H1 (cell line): ENCODE measurements around the gene SF3B3. TPM values are rescaled to one million over a fixed set of nuclear protein-coding genes. Genes with fewer than 3 reads are reported as not detected.

Source experiments
- CTCF ChIA-PET: fragments of 300-600 bp; sonication (Branson Sonifier 250); formaldehyde crosslinking; loops from one replicate; lab custom pipeline; 2021; ENCODE audit not compliant: partially characterized antibody; lab: Charles Lee
- POLR2A ChIA-PET: fragments of 300-600 bp; sonication (Branson Sonifier 250); formaldehyde crosslinking; loops from one replicate; lab custom pipeline; 2021; ENCODE audit warnings: inconsistent platforms; ENCODE audit not compliant: partially characterized antibody; lab: Charles Lee
- DNase-seq, 2 experiments: peaks; one replicate each; pipeline versions ENCODE4 v3.0.0 to v3.0.0-alpha.2; 2010 to 2022; ENCODE audit warnings: low spot score in 2 of 2, low read depth in 1 of 2, mixed read lengths in 1 of 2
- FAIRE-seq: peaks from 2 replicates; lab custom pipeline; 2011; peaks lifted over from hg19 to GRCh38; lab: Jason Lieb, UNC
- H2AFZ ChIP-seq: 2 replicates; pipeline ENCODE4 v1.8.1; 2012; ENCODE audit warnings: low read length, inconsistent platforms
- H2AK5ac ChIP-seq: 2 replicates; pipeline ENCODE4 v1.6.1; 2013; ENCODE audit warnings: low read depth, low read length
- H2BK120ac ChIP-seq: replicated peaks from 2 replicates; pipeline ENCODE3; 2013; ENCODE audit warnings: low read depth, low read length, inconsistent platforms
- H2BK12ac ChIP-seq: 2 replicates; pipeline ENCODE4 v1.6.1; 2013; ENCODE audit warnings: low read depth, low read length
- H2BK15ac ChIP-seq: 2 replicates; pipeline ENCODE4 v1.6.1; 2013; ENCODE audit warnings: low read length
- H2BK20ac ChIP-seq: 2 replicates; pipeline ENCODE4 v1.6.1; 2013; ENCODE audit warnings: low read length
- H2BK5ac ChIP-seq: 2 replicates; pipeline ENCODE4 v1.6.1; 2013; ENCODE audit warnings: low read depth, low read length
- H3K14ac ChIP-seq: 2 replicates; pipeline ENCODE4 v1.6.1; 2013; ENCODE audit warnings: inconsistent platforms; ENCODE audit not compliant: insufficient read length
- H3K18ac ChIP-seq: 2 replicates; pipeline ENCODE4 v1.6.1; 2013; ENCODE audit warnings: low read length; ENCODE audit errors: extremely low read depth
- H3K23ac ChIP-seq: 2 replicates; pipeline ENCODE4 v1.6.1; 2013; ENCODE audit warnings: inconsistent platforms; ENCODE audit not compliant: insufficient read length
- H3K23me2 ChIP-seq: 2 replicates; pipeline ENCODE4 v1.6.1; 2013; ENCODE audit warnings: low read depth, low read length
- H3K27ac ChIP-seq: 2 replicates; pipeline ENCODE4 v1.6.1; 2011; ENCODE audit warnings: low read depth, low read length, inconsistent platforms
- H3K27me3 ChIP-seq, 4 experiments: replicated peaks in 1 of 4; 1 replicate in 1 of 4; 2 replicates in 3 of 4; pipeline versions ENCODE4 v1.6.1 to v1.8.1; 2011 to 2013; ENCODE audit warnings: low read length in 3 of 4, mild to moderate bottlenecking in 3 of 4, inconsistent platforms in 2 of 4, mixed read lengths in 2 of 4, moderate library complexity in 1 of 4; ENCODE audit not compliant: control insufficient read depth in 3 of 4, insufficient read depth in 3 of 4; ENCODE audit errors: extremely low read depth in 1 of 4
- H3K36me3 ChIP-seq, 4 experiments: 2 replicates each; pipeline versions ENCODE4 v1.6.1 to v1.8.1; 2011 to 2013; ENCODE audit warnings: mild to moderate bottlenecking in 4 of 4, low read length in 3 of 4, moderate library complexity in 2 of 4, control low read depth in 1 of 4, inconsistent platforms in 1 of 4; ENCODE audit not compliant: insufficient read depth in 4 of 4, control insufficient read depth in 2 of 4
- H3K4ac ChIP-seq: replicated peaks from 2 replicates; pipeline ENCODE3; 2013; ENCODE audit warnings: low read length, low read depth, mixed read lengths, inconsistent platforms; ENCODE audit not compliant: insufficient read length
- H3K4me1 ChIP-seq, 4 experiments: replicated peaks in 1 of 4; 1 replicate in 1 of 4; 2 replicates in 3 of 4; pipeline versions ENCODE4 v1.6.1 to v1.8.1; 2011 to 2013; ENCODE audit warnings: low read length in 3 of 4, inconsistent platforms in 2 of 4, mixed read lengths in 1 of 4; ENCODE audit not compliant: insufficient read depth in 4 of 4, control insufficient read depth in 3 of 4
- H3K4me2 ChIP-seq, 2 experiments: 2 replicates each; pipeline versions ENCODE4 v1.6.1 to v1.8.1; 2011 to 2013; ENCODE audit warnings: low read depth in 2 of 2, low read length in 2 of 2, control low read depth in 1 of 2, inconsistent platforms in 1 of 2, mild to moderate bottlenecking in 1 of 2; ENCODE audit not compliant: insufficient read depth in 1 of 2
- H3K4me3 ChIP-seq, 4 experiments: fragments of 200-600, 300-600 bp in 1 of 4; sonication (generic), shearing (Covaris generic), sonication (Bioruptor Twin) in 1 of 4; 2 replicates each; pipeline versions ENCODE4 v1.5.1 to v1.8.1; 2011 to 2016; ENCODE audit warnings: low read length in 4 of 4, low read depth in 3 of 4, control low read depth in 2 of 4, inconsistent platforms in 2 of 4, mild to moderate bottlenecking in 2 of 4, mixed read lengths in 1 of 4, moderate library complexity in 1 of 4; ENCODE audit not compliant: insufficient read depth in 2 of 4; ENCODE audit errors: extremely low read depth in 1 of 4
- H3K56ac ChIP-seq: replicated peaks from 2 replicates; pipeline ENCODE3; 2013; ENCODE audit warnings: low read depth, mild to moderate bottlenecking, mixed read lengths, low read length, inconsistent platforms; ENCODE audit not compliant: insufficient read length
- H3K79me1 ChIP-seq: 2 replicates; pipeline ENCODE4 v1.6.1; 2013; ENCODE audit warnings: low read depth, low read length, control low read depth
- H3K79me2 ChIP-seq, 2 experiments: 2 replicates each; pipeline versions ENCODE4 v1.6.1 to v1.8.1; 2012 to 2013; ENCODE audit warnings: low read length in 2 of 2, mild to moderate bottlenecking in 2 of 2, inconsistent platforms in 1 of 2; ENCODE audit not compliant: insufficient read depth in 2 of 2, control insufficient read depth in 1 of 2
- H3K9ac ChIP-seq, 4 experiments: replicated peaks in 1 of 4; 1 replicate in 1 of 4; 2 replicates in 3 of 4; pipeline versions ENCODE4 v1.6.1 to v1.8.1; 2011 to 2013; ENCODE audit warnings: low read depth in 3 of 4, low read length in 3 of 4, control low read depth in 2 of 4, mild to moderate bottlenecking in 2 of 4, moderate library complexity in 2 of 4, inconsistent platforms in 1 of 4; ENCODE audit errors: extremely low read depth in 1 of 4
- H3K9me3 ChIP-seq, 2 experiments: 2 replicates each; pipeline versions ENCODE4 v1.6.1 to v1.8.1; 2012 to 2013; ENCODE audit warnings: mild to moderate bottlenecking in 2 of 2, moderate library complexity in 2 of 2, control low read depth in 1 of 2, inconsistent platforms in 1 of 2, low read depth in 1 of 2, low read length in 1 of 2, mixed read lengths in 1 of 2; ENCODE audit not compliant: insufficient read depth in 2 of 2
- H4K20me1 ChIP-seq, 2 experiments: replicated peaks in 1 of 2; 2 replicates each; pipeline versions ENCODE3 to v1.8.1; 2011 to 2013; ENCODE audit warnings: inconsistent platforms in 2 of 2, low read length in 2 of 2, mild to moderate bottlenecking in 1 of 2; ENCODE audit not compliant: insufficient read depth in 2 of 2, control insufficient read depth in 1 of 2
- H4K5ac ChIP-seq: 2 replicates; pipeline ENCODE4 v1.6.1; 2013; ENCODE audit warnings: low read length, low read depth, mixed read lengths, inconsistent platforms; ENCODE audit not compliant: insufficient read length
- H4K8ac ChIP-seq: 2 replicates; pipeline ENCODE4 v1.8.0; 2013; ENCODE audit warnings: mild to moderate bottlenecking, moderate library complexity, low read length, inconsistent platforms; ENCODE audit not compliant: insufficient read depth; ENCODE audit errors: extremely low read depth
- H4K91ac ChIP-seq: replicated peaks from 2 replicates; pipeline ENCODE3; 2013; ENCODE audit warnings: low read length, mixed read lengths, inconsistent platforms; ENCODE audit not compliant: insufficient read length
- CBX5 ChIP-seq: fragments of 300-800, 300-1000 bp; sonication (generic); IDR thresholded peaks from 2 replicates; pipeline ENCODE4 v1.7.1; 2016; ENCODE audit warnings: antibody characterized with exemption, low read length, low read depth
- CHD2 ChIP-seq: IDR thresholded peaks from 2 replicates; pipeline ENCODE4 v1.6.1; 2012; ENCODE audit warnings: low read length, improper control_type of control experiment
- EGR1 ChIP-seq: IDR thresholded peaks from 2 replicates; pipeline ENCODE4 v1.6.1; 2011; ENCODE audit warnings: low read depth, low read length, borderline replicate concordance
- EP300 ChIP-seq, 2 experiments: IDR thresholded peaks; 1 replicate in 1 of 2; 2 replicates in 1 of 2; pipeline ENCODE4 v1.6.1; 2011 to 2012; ENCODE audit warnings: low read depth in 2 of 2, low read length in 2 of 2, mild to moderate bottlenecking in 2 of 2, borderline replicate concordance in 1 of 2, inconsistent platforms in 1 of 2, moderate library complexity in 1 of 2
- MAFK ChIP-seq: IDR thresholded peaks from 2 replicates; pipeline ENCODE4 v1.6.1; 2012; ENCODE audit warnings: low read depth, mild to moderate bottlenecking, improper control_type of control experiment, low read length
- SIRT6 ChIP-seq: IDR thresholded peaks from one replicate; pipeline ENCODE4 v1.7.1; 2012; ENCODE audit warnings: low read length, inconsistent platforms
- TBP ChIP-seq: IDR thresholded peaks from 2 replicates; pipeline ENCODE4 v1.6.1; 2011; ENCODE audit warnings: low read depth, low read length, improper control_type of control experiment
- TEAD4 ChIP-seq: IDR thresholded peaks from 2 replicates; pipeline ENCODE4 v1.6.1; 2012; ENCODE audit warnings: low read depth, low read length, inconsistent platforms, mixed read lengths
- WGBS, 2 experiments: shearing (Covaris generic) in 1 of 2; methylation state at CpG; one replicate each; pipeline versions ENCODE4 v1.1.6 to v1.1.7; 2013 to 2015; ENCODE audit warnings: low lambda C conversion rate in 2 of 2, mixed read lengths in 2 of 2, inconsistent platforms in 1 of 2, low coverage in 1 of 2, missing lambda C conversion rate in 1 of 2; ENCODE audit not compliant: insufficient replicate concordance in 2 of 2, insufficient coverage in 1 of 2, insufficient read length in 1 of 2; ENCODE audit errors: extremely low coverage in 1 of 2, missing lambda C conversion rate in 1 of 2; 5-methylcytosine and 5-hydroxymethylcytosine counted together
- polyA plus RNA-seq, 7 experiments: library from polyadenylated mRNA; depleted of rRNA in 3 of 7; stranded (reverse) in 5 of 7; unstranded in 2 of 7; fragments of >200 nt in 5 of 7; fragments of 200-250 nt in 2 of 7; gene quantifications; 1 replicate in 5 of 7; 2 replicates in 1 of 7; 4 replicates in 1 of 7; pipeline versions ENCODE4 v1.2.1 to v1.2.3, GENCODE V29; 2011 to 2013; ENCODE audit warnings: missing spikeins in 2 of 7, mixed read lengths in 2 of 7
- total RNA-seq: library from RNA; stranded (reverse); fragmentation: NEBNext Ultra II Directional; extraction: Animal tissue kit (Norgen Biotek cat#: 25700); gene quantifications from 2 replicates; pipeline ENCODE4 v1.2.1, GENCODE V29; 2021

Gene SF3B3
- total and polyA plus RNA-seq, 2 of the 8 experiments (the other 6 are each of a cell fraction or from before 2014, with no cell fraction given), result 241 to 521 TPM

- no peak for FAIRE-seq
- H3K56ac ChIP-seq, result no peak overlapping the region
- no peak overlapping the region for H2BK5ac ChIP-seq
- H3K14ac ChIP-seq, result no peak overlapping the region
- H3K9me3 ChIP-seq, result no peaks in the 10 kb centered on the region
- H2AFZ ChIP-seq, result no peak overlapping the region
- H3K79me2 ChIP-seq, result peaks cover 18 to 32% of the 10 kb centered on the region in 2 experiments
- H3K4me2 ChIP-seq, result no peak overlapping the region
- WGBS, 2 experiments, result 88% methylated on average over 5 of the region's 8 CpGs; no CpG with 5 or more reads in 1 of the 2 experiments
- no peak overlapping the region for H3K4me3 ChIP-seq
- H3K23me2 ChIP-seq, result peaks cover 6% of the 10 kb centered on the region; the same call in 1 of the 2 replicates
- CTCF ChIA-PET, result interaction anchor here (0.6 to 0.7 kb wide), 2 partner anchors 25 to 40 kb away, joined by 3 to 4 read pairs; no protein-coding TSS in a partner anchor
- H3K18ac ChIP-seq, result no peak overlapping the region
- H4K8ac ChIP-seq, result peak overlapping the region; percentile 21; the same call in 1 of the 2 replicates
- no peaks in the 10 kb centered on the region for H4K20me1 ChIP-seq
- H3K27me3 ChIP-seq, result no peaks in the 10 kb centered on the region
- H3K9ac ChIP-seq, result no peak overlapping the region
- DNase-seq, result no peak
- no peak overlapping the region for H4K91ac ChIP-seq
- H3K4me1 ChIP-seq, result peaks cover 0 to 4% (median 1%) of the 10 kb centered on the region in 4 experiments; a peak in 4 of 7 replicates
- no peaks in the 10 kb centered on the region; the same call in 1 of the 2 replicates for H3K79me1 ChIP-seq
- no peak overlapping the region for H2BK15ac ChIP-seq
- H3K23ac ChIP-seq, result no peak overlapping the region
- H2BK120ac ChIP-seq, result no peak overlapping the region
- no peak overlapping the region for H3K4ac ChIP-seq
- H2BK20ac ChIP-seq, result no peak overlapping the region
- POLR2A ChIA-PET, result interaction anchor here (0.6 to 4.3 kb wide), 6 partner anchors 9 to 190 kb away, joined by 3 to 27 read pairs (median 3); no protein-coding TSS in a partner anchor
- H3K27ac ChIP-seq, result no peak overlapping the region
- H4K5ac ChIP-seq, result no peak overlapping the region
- no peak overlapping the region for H2AK5ac ChIP-seq
- no peak overlapping the region for H2BK12ac ChIP-seq
- H3K36me3 ChIP-seq, result peaks cover 0 to 14% (median 3%) of the 10 kb centered on the region in 4 experiments; a peak in 3 of 8 replicates
- TF ChIP-seq EGR1 (no peak), TBP (no peak), TEAD4 (no peak), EP300 (IDR thresholded peaks at IDR 0.05; ENCODE audit: borderline replicate concordance in 1 of 2, low read depth in 2 of 2, low read length in 2 of 2) (no peak), MAFK (no peak), CBX5 (no peak), SIRT6 (no peak), CHD2 (no peak)
Observed at GRCh38 chr16:70520612-70521297, 2.9 kb upstream of the SF3B3 start.
